ENCODE data around the gene AZIN2. TPM values are rescaled to one million over a fixed set of nuclear protein-coding genes. Genes with fewer than 3 reads are reported as not detected.

AZIN2 gene
- total and polyA plus RNA-seq, 9 of the 15 experiments (the other 6 are each of a cell fraction or from before 2014, with no cell fraction given) = 0.06 to 0.91 (median 0.42) TPM; not detected in 2

- ATAC-seq = no peak; the same call in 2 of the 3 replicates
- Histone ChIP-seq H2AFZ (ENCODE audit: low read depth, low read length) (peak overlapping the region; percentile 3), H3K4me2 (ENCODE audit: insufficient read depth, low read length) (0 out of 2 replicates have a peak overlapping the region, but pooled peaks have one; percentile 6), H3K9ac (ENCODE audit: insufficient read depth in 1 of 2, low read depth in 2 of 2, low read length in 2 of 2) (no peak overlapping the region), H3K79me2 (ENCODE audit: control insufficient read depth, insufficient read depth, low read length) (no peaks in the 10 kb centered on the region), H4K20me1 (replicated peaks; ENCODE audit: control insufficient read depth, insufficient read depth, low read length) (peaks cover 7% of the 10 kb centered on the region), H3K9me1 (ENCODE audit: control insufficient read depth, insufficient read depth, low read length) (no peaks in the 10 kb centered on the region), H3K4me3 (no peak overlapping the region), H3K36me3 (ENCODE audit: control insufficient read depth, insufficient read depth, low read length) (no peaks in the 10 kb centered on the region), H3K27me3 (ENCODE audit: control insufficient read depth in 2 of 2, insufficient read depth in 2 of 2, low read length in 2 of 2) (peaks cover 0 to 4% of the 10 kb centered on the region in 2 experiments; a peak in 1 of 5 replicates), H3K9me3 (replicated peaks; ENCODE audit: control insufficient read depth, insufficient read depth, low read depth, low read length) (no peaks in the 10 kb centered on the region), H3K27ac (ENCODE audit: extremely low read depth, low read depth, low read length) (no peak overlapping the region), H3K4me1 (replicated peaks in 1 of 2; ENCODE audit: control insufficient read depth in 2 of 2, insufficient read depth in 2 of 2, low read length in 2 of 2) (peaks cover 0 to 12% of the 10 kb centered on the region in 2 experiments; a peak in 4 of 5 replicates)
- CTCF ChIA-PET (ENCODE audit: low intra/inter-chr PET ratio) = interaction anchor here (1.0 to 1.9 kb wide), 5 partner anchors 9 to 376 kb away, joined by 3 to 7 read pairs (median 4); no protein-coding TSS in a partner anchor
- FAIRE-seq = peak; percentile 95
- BruUV-seq (replicated peaks) = no TSS peak
- peak; percentile 35 to 69 (median 60) for DNase-seq (ENCODE audit: extremely low read depth in 1 of 4, low spot score in 3 of 4)
- POLR2A ChIA-PET = interaction anchor here (1.2 kb wide), 1 partner anchor 14 kb away, joined by 3 read pairs; the partner anchor contains the start of gene AZIN2
- intact Hi-C loops (cut with micrococcal nuclease) (loop anchor here (5.0 kb wide), 1 partner anchor 383 kb away; no protein-coding TSS in a partner anchor), in situ Hi-C loops (cut with MboI) (no loop called here)
- WGBS (ENCODE audit: insufficient coverage, low coverage, missing lambda C conversion rate) = 3% methylated on average over 10 of the region's 10 CpGs
- TF ChIP-seq ZNF639 (CRISPR knock-in tag; conservative IDR thresholded peaks at IDR 0.05 in 1 of 2, IDR thresholded peaks at IDR 0.05 in 1 of 2) (no peak), MCM2 (IDR thresholded peaks at IDR 0.05; ENCODE audit: low read depth) (no peak), ZNF133 (CRISPR knock-in tag; IDR thresholded peaks at IDR 0.05) (no peak), MTA2 (IDR thresholded peaks at IDR 0.05; ENCODE audit: low read depth) (no peak), ZNF408 (CRISPR knock-in tag; IDR thresholded peaks at IDR 0.05; ENCODE audit: low read depth) (no peak), TEAD2 (tag; IDR thresholded peaks at IDR 0.05) (peak; percentile 6; the same call in 1 of the 2 replicates), SMC3 (conservative IDR thresholded peaks at IDR 0.05; ENCODE audit: insufficient read depth, low read depth, low read length) (0 out of 2 replicates have a peak, but pooled peaks have one; percentile 16), KHSRP (IDR thresholded peaks at IDR 0.05) (no peak), POLR3G (IDR thresholded peaks at IDR 0.05; ENCODE audit: extremely low read depth, insufficient read length, insufficient replicate concordance) (no peak), ZNF384 (IDR thresholded peaks at IDR 0.05; ENCODE audit: low read depth, low read length) (no peak), MXI1 (IDR thresholded peaks at IDR 0.05; ENCODE audit: low read depth, low read length) (no peak), IRF2 (CRISPR knock-in tag; IDR thresholded peaks at IDR 0.05) (no peak), CTCF (IDR thresholded peaks at IDR 0.05 in 2 of 3, conservative IDR thresholded peaks at IDR 0.05 in 1 of 3; ENCODE audit: insufficient read depth in 2 of 3, low read depth in 1 of 3, low read length in 3 of 3) (peak; percentile 90 to 99 (median 96)), ARID1B (IDR thresholded peaks at IDR 0.05) (no peak), ARNT (IDR thresholded peaks at IDR 0.05) (no peak; a peak in 1 of 4 replicates), RAD21 (CRISPR knock-in tag; conservative IDR thresholded peaks at IDR 0.05 in 1 of 2, IDR thresholded peaks at IDR 0.05 in 1 of 2) (peak; percentile 44 to 75), FIP1L1 (IDR thresholded peaks at IDR 0.05; ENCODE audit: low read depth, low read length, poor library complexity, severe bottlenecking) (no peak)
Measured at GRCh38 chr1:33094971-33095604, 14.1 kb downstream of the AZIN2 start.

Data from K562 (cell line).